Renal cortex interstitium (tissue), 11 donors: ENCODE measurements around the gene FRMD8. TPM values are rescaled to one million over a fixed set of nuclear protein-coding genes. Genes with fewer than 3 reads are reported as not detected.

Experiments
- DNase-seq, 11 donors: peaks; one replicate each; pipeline ENCODE4 v3.0.0-alpha.2; 2013; ENCODE audit warnings: low read depth in 9 of 11, low spot score in 4 of 11; ENCODE audit errors: extremely low read depth in 1 of 11
- polyA plus RNA-seq, 3 donors: library from polyadenylated mRNA; unstranded; fragments of 120-200 nt; gene quantifications; one replicate each; pipeline ENCODE4 v1.2.1, GENCODE V29; 2013; ENCODE audit not compliant: insufficient read length in 3 of 3

Gene FRMD8
- polyA plus RNA-seq, 3 donors = 15.7 to 22.2 (median 21.6) TPM

GRCh38 chr11:65362966-65363365 is 23.5 kb upstream of the FRMD8 start:
- no peak for DNase-seq

GRCh38 chr11:65363770-65364169 is 22.7 kb upstream of the FRMD8 start:
- no peak for DNase-seq

GRCh38 chr11:65366340-65366773 is 20.1 kb upstream of the FRMD8 start:
- DNase-seq = peak in 5 of 11 donors; percentile 58 to 77 (median 71)

- DNase-seq = no peak
These were observed 15.8 kb upstream of the FRMD8 start for GRCh38 chr11:65370659-65371049.

GRCh38 chr11:65373839-65374580 is 12.4 kb upstream of the FRMD8 start:
- DNase-seq = no peak

- no peak for DNase-seq
These were observed 11.4 kb upstream of the FRMD8 start for GRCh38 chr11:65375012-65375411.

- no peak for DNase-seq
These were observed 10.2 kb upstream of the FRMD8 start for GRCh38 chr11:65376138-65376713.

GRCh38 chr11:65377036-65377435 is 9.4 kb upstream of the FRMD8 start:
- no peak for DNase-seq

- no peak for DNase-seq
These were observed 8.7 kb upstream of the FRMD8 start for GRCh38 chr11:65377777-65378176.

GRCh38 chr11:65378208-65378927 is 8.1 kb upstream of the FRMD8 start:
- no peak for DNase-seq

- DNase-seq = no peak
These were observed 7.4 kb upstream of the FRMD8 start for GRCh38 chr11:65378928-65379638.

- no peak for DNase-seq
These were observed 6.6 kb upstream of the FRMD8 start for GRCh38 chr11:65379698-65380459.

GRCh38 chr11:65380460-65381119 is 5.8 kb upstream of the FRMD8 start:
- DNase-seq = no peak

GRCh38 chr11:65381716-65382032 is 4.8 kb upstream of the FRMD8 start:
- DNase-seq = peak in 2 of 11 donors; percentile 56 to 61

GRCh38 chr11:65382033-65382803 is 4.2 kb upstream of the FRMD8 start, which contains the start of gene SLC25A45:
Gene SLC25A45, minus strand, starts transcription at chr11:65382646. Its CDS starts 695 bp downstream, at chr11:65381951.
- DNase-seq = peak; percentile 66 to 83 (median 78)

GRCh38 chr11:65382804-65383368 is 3.6 kb upstream of the FRMD8 start:
- no peak for DNase-seq

- no peak for DNase-seq
These were observed 2.7 kb upstream of the FRMD8 start for GRCh38 chr11:65383778-65384177.
